ENCODE results near the gene LRRTM2. TPM values are rescaled to one million over a fixed set of nuclear protein-coding genes. Genes with fewer than 3 reads are reported as not detected.

LRRTM2 gene
- total and polyA plus RNA-seq, 10 donors, result 0.02 to 3.9 (median 1.0) TPM

GRCh38 chr5:138844125-138844461 is 31.0 kb downstream of the LRRTM2 start:
- Histone ChIP-seq H3K4me1 (peaks cover 0 to 62% (median 21%) of the 10 kb centered on the region in 6 donors), H3K27me3 (replicated peaks in 1 of 7) (no peaks in the 10 kb centered on the region), H3K4me3 (no peak overlapping the region), H3K36me3 (peaks cover 0 to 4% (median 0%) of the 10 kb centered on the region in 6 donors), H3K27ac (no peak overlapping the region), H3K9me3 (no peaks in the 10 kb centered on the region)
- TF ChIP-seq POLR2A (IDR thresholded peaks at IDR 0.05), result no peak
- TF ChIP-seq CTCF (IDR thresholded peaks at IDR 0.05 in 8 of 11, conservative IDR thresholded peaks at IDR 0.05 in 3 of 11), result no peak
- no peak for TF ChIP-seq POLR2AphosphoS5 (IDR thresholded peaks at IDR 0.05)
- intact Hi-C loops (cut with DNase I; ENCODE audit: low total_unique reads), result no loop called here
- no peak for DNase-seq
- WGBS, 5 donors, result 92 to 97% (median 96%) methylated on average over 4 of the region's 4 CpGs

GRCh38 chr5:138843316-138844124 is 31.6 kb downstream of the LRRTM2 start:
- no peak overlapping the region for H3K4me3 ChIP-seq
- peaks cover 0 to 4% (median 0%) of the 10 kb centered on the region in 6 donors for H3K36me3 ChIP-seq
- peaks cover 0 to 56% (median 18%) of the 10 kb centered on the region in 6 donors for H3K4me1 ChIP-seq
- H3K9me3 ChIP-seq, result no peaks in the 10 kb centered on the region
- TF ChIP-seq POLR2AphosphoS5 (IDR thresholded peaks at IDR 0.05) (no peak), CTCF (IDR thresholded peaks at IDR 0.05 in 8 of 11, conservative IDR thresholded peaks at IDR 0.05 in 3 of 11) (no peak), POLR2A (IDR thresholded peaks at IDR 0.05) (no peak)
- H3K27me3 ChIP-seq (replicated peaks in 1 of 7), result no peaks in the 10 kb centered on the region
- H3K27ac ChIP-seq, result peak overlapping the region in 1 of 8 donors; percentile 9
- WGBS, 5 donors, result 84 to 92% (median 91%) methylated on average over 2 of the region's 2 CpGs
- intact Hi-C loops (cut with DNase I; ENCODE audit: low total_unique reads), result no loop called here
- no peak for DNase-seq

- intact Hi-C loops (cut with DNase I; ENCODE audit: low total_unique reads), result no loop called here
- no peaks in the 10 kb centered on the region for H3K27me3 ChIP-seq (replicated peaks in 1 of 7)
- DNase-seq, result no peak
- TF ChIP-seq POLR2A (IDR thresholded peaks at IDR 0.05) (no peak), CTCF (IDR thresholded peaks at IDR 0.05 in 8 of 11, conservative IDR thresholded peaks at IDR 0.05 in 3 of 11) (no peak)
- H3K9me3 ChIP-seq, result no peaks in the 10 kb centered on the region
- H3K4me3 ChIP-seq, result no peak overlapping the region
- 80 to 88% (median 83%) methylated on average over 2 of the region's 2 CpGs for WGBS, 5 donors
- peaks cover 0 to 41% (median 13%) of the 10 kb centered on the region in 6 donors for H3K4me1 ChIP-seq
- peak overlapping the region in 4 of 8 donors; percentile 32 to 61 (median 52) for H3K27ac ChIP-seq
- peaks cover 0 to 4% (median 0%) of the 10 kb centered on the region in 6 donors for H3K36me3 ChIP-seq
Observed at GRCh38 chr5:138841531-138841930, 33.6 kb downstream of the LRRTM2 start.

DNA sequence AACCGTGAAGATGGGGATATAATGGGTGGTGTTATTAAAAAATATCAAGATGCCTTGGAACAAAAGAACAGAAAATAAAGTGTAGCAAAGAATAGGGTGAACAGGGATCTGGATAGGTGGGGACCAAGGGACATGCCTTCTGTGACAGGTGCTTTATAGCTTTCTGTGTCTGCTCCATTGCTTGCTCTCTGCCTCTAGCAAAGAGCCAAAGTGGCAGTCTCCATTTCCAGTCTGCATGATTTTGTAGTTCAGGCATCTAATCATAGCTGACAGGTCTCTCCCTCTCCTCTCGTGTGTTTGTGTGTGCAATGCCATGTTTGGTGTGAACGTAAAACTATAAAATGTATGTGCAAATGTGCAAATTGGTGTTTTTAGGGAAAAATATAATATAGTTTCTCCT is 35.0 kb downstream of the LRRTM2 start:
- no peaks in the 10 kb centered on the region for H3K9me3 ChIP-seq
- no peak for TF ChIP-seq POLR2AphosphoS5 (IDR thresholded peaks at IDR 0.05)
- no peaks in the 10 kb centered on the region for H3K27me3 ChIP-seq (replicated peaks in 1 of 7)
- no peak overlapping the region for H3K27ac ChIP-seq
- no peak overlapping the region for H3K4me3 ChIP-seq
- H3K36me3 ChIP-seq, result peaks cover 0 to 7% (median 0%) of the 10 kb centered on the region in 6 donors
- intact Hi-C loops (cut with DNase I; ENCODE audit: low total_unique reads), result no loop called here
- peaks cover 0 to 36% (median 13%) of the 10 kb centered on the region in 6 donors for H3K4me1 ChIP-seq
- no peak for DNase-seq
- WGBS, 5 donors, result 86 to 94% (median 90%) methylated on average over 3 of the region's 3 CpGs
